GM12872 (cell line): ENCODE data around the gene ARHGEF4.

ENCODE experiments used
- TF ChIP-seq, protein P1 (sequence below): IDR thresholded peaks from 3 replicates; pipeline ENCODE4 v1.5.1; 2011; ENCODE audit warnings: low read depth, mild to moderate bottlenecking, low read length, moderate library complexity; ENCODE audit not compliant: insufficient read depth

Gene ARHGEF4

DNA sequence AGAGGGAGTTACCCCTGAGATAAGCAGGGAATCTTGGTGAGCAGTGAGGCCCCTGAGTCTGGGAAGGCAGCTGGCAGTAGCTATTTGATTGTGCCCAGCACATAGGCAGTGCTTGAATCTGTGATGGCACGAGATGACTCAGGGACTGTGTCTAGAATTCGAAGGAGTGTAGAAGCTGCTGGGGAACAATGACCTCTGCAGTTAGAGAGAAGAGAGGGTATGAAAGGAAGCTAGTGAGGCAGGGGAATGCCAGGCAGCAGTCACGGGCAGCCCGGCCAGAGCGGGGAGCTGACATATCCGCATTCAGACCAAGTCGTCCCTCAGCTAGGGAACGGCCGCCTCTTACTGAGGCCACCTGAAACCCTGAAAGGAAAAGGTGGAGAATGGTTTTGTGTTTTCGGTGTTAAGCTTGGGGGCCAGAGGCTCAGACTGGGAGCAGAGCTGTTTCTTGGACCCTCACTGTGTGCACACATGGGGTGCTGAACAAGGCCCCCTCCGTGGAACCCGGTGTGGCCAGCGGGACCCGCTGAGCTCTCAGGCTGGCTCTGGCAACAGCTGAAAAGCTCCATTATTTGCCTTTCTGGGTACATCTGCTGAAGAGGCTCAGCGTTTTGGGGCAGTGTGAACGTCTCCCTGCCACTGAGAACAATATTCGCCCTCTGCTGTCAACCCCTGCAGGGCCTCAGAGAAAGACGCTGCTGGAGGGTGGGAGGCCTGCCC lies 32.9 kb downstream of the ARHGEF4 start:
- TF ChIP-seq, protein P1, sequence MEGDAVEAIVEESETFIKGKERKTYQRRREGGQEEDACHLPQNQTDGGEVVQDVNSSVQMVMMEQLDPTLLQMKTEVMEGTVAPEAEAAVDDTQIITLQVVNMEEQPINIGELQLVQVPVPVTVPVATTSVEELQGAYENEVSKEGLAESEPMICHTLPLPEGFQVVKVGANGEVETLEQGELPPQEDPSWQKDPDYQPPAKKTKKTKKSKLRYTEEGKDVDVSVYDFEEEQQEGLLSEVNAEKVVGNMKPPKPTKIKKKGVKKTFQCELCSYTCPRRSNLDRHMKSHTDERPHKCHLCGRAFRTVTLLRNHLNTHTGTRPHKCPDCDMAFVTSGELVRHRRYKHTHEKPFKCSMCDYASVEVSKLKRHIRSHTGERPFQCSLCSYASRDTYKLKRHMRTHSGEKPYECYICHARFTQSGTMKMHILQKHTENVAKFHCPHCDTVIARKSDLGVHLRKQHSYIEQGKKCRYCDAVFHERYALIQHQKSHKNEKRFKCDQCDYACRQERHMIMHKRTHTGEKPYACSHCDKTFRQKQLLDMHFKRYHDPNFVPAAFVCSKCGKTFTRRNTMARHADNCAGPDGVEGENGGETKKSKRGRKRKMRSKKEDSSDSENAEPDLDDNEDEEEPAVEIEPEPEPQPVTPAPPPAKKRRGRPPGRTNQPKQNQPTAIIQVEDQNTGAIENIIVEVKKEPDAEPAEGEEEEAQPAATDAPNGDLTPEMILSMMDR, result no peak

DNA sequence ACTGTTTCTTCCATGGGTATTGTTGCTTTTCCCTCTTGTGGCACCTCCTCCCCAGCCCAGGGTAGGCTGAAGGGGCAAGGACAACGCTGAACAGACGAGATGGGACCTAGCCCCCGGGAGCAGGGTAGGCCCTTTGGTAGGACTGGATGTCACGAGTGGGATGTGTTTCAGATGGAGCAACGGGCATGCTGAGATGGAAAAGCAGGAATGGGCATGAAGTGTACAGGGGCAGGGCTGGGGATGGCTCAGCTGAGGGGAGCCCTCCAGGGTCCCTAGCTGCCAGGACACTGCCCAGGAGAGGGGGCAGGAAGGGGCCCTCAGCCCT lies 33.4 kb downstream of the ARHGEF4 start:
- TF ChIP-seq, protein P1, result no peak

DNA sequence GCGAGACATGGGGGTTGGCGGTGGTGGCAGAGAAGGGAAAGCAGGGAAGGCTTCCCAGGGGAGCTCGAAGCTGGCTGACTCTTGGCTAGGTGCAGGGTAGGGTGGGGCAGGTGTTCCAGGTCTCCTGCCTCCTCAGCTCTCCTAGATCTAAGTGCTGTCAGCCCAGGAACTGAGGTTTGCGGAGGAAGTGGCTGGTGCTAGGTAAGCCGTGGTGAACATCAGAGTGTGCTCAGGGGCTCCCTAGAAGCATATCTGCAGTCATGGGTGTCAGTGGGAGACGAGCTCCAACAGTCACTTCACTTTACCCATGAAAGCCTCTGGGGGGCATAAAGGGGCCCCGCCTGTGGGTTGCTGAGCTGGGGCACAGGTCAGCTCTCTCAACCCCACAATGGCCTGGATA lies 34.1 kb downstream of the ARHGEF4 start:
- TF ChIP-seq, protein P1, result no peak

DNA sequence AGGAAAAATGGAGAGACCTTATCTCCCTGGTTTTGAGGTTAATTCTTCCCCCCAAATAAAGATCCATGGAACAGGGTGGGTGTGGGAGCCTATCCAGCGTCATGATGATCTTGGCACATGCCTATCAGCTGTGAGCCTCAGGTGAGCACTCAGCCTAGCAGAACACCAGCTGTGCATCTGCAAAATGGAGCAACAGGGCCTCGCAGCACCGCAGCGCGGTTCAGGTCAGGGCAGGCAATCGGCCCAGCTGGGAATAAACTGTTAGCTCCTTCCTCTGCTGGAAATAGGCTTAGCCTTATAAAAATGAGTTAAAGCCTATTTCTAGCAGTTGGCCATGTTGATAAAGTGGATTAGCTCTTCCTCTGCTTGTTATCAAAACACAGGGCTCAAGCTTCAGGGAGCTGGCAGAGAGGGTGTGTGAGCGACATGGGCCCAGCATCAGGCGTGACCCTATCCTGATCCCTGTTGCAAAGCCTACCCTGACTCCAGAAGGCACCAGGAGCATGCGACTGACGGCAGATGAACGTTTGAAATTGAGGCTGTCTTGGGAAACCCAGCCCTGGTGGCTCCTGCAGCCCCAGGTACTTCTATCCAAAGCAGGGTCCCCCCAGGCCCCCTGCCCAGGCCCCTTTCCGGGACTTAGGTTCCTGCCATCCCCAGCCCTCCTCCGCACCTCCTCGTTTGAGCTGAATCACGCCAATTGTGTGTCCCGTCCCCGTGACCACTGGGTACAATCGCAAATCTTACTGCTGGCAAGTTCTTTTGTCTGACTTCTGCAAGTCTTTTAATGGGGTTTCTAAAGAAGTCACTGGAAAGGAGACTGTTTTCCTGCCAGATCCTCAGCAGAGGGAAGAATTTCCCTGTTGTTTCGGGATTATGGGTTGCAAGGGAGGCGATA lies 35.4 kb downstream of the ARHGEF4 start:
- TF ChIP-seq, protein P1, result no peak

DNA sequence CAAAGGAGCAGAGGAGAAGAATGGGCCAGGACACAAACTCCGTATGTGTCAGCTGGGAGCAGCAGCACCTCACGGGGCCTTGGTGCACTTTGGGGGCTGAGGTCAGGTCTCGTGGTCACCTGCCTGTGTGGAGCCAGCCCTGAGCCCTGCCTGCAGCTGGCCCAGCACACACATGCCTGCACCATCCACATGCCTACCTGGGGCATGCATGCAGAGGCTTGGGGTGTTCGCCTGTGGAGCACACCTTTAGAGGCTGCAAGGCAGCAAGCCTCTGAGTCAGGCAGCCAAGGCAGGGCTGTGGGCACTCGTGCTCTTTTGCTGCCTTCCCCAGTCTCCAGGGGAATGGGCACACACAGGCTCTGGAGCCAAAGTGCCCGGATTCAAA lies 36.0 kb downstream of the ARHGEF4 start:
- TF ChIP-seq, protein P1, result no peak

DNA sequence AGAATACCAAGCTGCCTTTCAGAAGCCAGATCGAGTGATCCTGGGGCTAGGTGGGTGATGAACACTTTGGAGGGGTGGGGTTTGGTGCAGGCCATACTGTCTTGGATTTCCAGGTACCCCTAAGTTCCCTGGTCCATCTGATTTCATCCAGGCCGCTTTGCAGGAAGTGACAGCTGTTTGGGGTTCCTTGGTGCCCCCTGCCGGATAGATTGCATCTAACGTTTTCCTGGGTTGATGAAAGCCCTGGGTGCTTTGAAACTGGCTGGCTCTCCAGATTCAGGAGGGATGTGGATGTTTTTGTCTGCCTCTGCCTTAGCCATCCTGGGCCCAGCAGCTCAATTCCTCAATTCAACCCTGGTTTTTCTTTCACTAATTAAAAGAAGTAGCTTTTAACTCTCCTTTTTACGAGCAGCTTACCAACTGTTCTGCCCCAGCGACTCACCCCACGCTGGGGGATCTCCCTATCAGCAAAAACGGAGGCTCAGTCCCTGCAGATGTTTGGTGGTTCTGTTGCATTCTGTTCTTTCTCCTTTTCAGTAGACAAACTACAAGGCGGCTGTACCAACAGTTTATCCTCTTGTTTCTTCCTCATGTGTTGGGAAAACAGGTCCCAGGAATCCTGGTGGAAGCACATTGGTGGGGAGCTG lies 37.1 kb downstream of the ARHGEF4 start:
- TF ChIP-seq, protein P1, result peak; percentile 78

DNA sequence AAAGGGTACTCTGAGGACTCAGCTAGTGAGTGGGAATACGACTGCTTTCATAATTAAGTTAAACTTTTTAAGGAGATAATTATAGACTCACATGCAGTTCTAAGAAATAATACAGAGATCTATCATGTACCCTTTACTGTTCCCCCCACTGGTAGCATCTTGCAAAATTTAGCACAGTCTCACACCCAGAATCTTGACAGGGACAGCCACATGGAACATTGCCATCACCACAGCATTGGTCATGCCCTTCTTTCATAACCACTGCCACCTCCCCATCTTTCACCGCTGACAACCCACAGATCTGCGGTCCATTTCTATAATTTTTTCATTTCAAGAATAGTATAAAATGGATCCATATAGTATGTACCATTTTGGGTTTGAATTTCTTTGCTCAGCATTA lies 37.8 kb downstream of the ARHGEF4 start:
- TF ChIP-seq, protein P1, result no peak
